Hepatocyte (in vitro differentiated cells): ENCODE results near the gene FAM169A. TPM values are rescaled to one million over a fixed set of nuclear protein-coding genes. Genes with fewer than 3 reads are reported as not detected.
"Not testable (repeated sequence)": the region's sequence is repeated elsewhere in the genome, so short reads cannot be mapped to it uniquely, and the experiment has no call there.

Source experiments
- DNase-seq: peaks from one replicate; pipeline ENCODE4 v3.0.0-alpha.2; 2016; ENCODE audit warnings: low spot score
- H2AFZ ChIP-seq: fragments of 200-600 bp; sonication (generic); 2 replicates; pipeline ENCODE4 v1.6.0; 2016; ENCODE audit warnings: antibody characterized with exemption, mild to moderate bottlenecking
- H3K27ac ChIP-seq: fragments of 200-600 bp; sonication (generic); 2 replicates; pipeline ENCODE4 v1.5.1; 2016; ENCODE audit warnings: mild to moderate bottlenecking
- H3K27me3 ChIP-seq: fragments of 200-600 bp; sonication (generic); 2 replicates; pipeline ENCODE4 v1.6.1; 2016
- H3K36me3 ChIP-seq: fragments of 200-600 bp; sonication (generic); replicated peaks from 2 replicates; pipeline ENCODE4 v1.5.1; 2016; ENCODE audit warnings: low read depth; ENCODE audit not compliant: insufficient read depth
- H3K4me1 ChIP-seq: fragments of 200-600 bp; sonication (generic); 2 replicates; pipeline ENCODE4 v1.5.1; 2016; ENCODE audit warnings: mild to moderate bottlenecking, moderate library complexity; ENCODE audit not compliant: insufficient read depth
- H3K4me2 ChIP-seq: fragments of 200-600 bp; sonication (generic); 2 replicates; pipeline ENCODE4 v1.6.0; 2016
- H3K4me3 ChIP-seq: fragments of 200-600 bp; sonication (generic); 2 replicates; pipeline ENCODE4 v1.5.1; 2016; ENCODE audit warnings: mild to moderate bottlenecking
- H3K79me2 ChIP-seq: fragments of 200-600 bp; sonication (generic); 2 replicates; pipeline ENCODE4 v1.6.0; 2017; ENCODE audit warnings: mild to moderate bottlenecking
- H3K9me2 ChIP-seq: fragments of 200-600 bp; sonication (generic); replicated peaks from 2 replicates; pipeline ENCODE4 v1.6.0; 2017; ENCODE audit warnings: mild to moderate bottlenecking; ENCODE audit not compliant: insufficient read depth
- H3K9me3 ChIP-seq: fragments of 200-600 bp; sonication (generic); 2 replicates; pipeline ENCODE4 v1.5.1; 2016; ENCODE audit warnings: low read depth, mild to moderate bottlenecking
- H4K20me1 ChIP-seq: fragments of 200-600 bp; sonication (generic); 2 replicates; pipeline ENCODE4 v1.6.0; 2016; ENCODE audit warnings: mild to moderate bottlenecking; ENCODE audit not compliant: insufficient read depth, poor library complexity, severe bottlenecking
- EZH2 ChIP-seq: fragments of 200-600 bp; sonication (generic); IDR thresholded peaks from 2 replicates; pipeline ENCODE4 v1.6.1; 2016; ENCODE audit warnings: antibody characterized with exemption, mild to moderate bottlenecking, borderline replicate concordance
- EZH2phosphoT487 ChIP-seq: fragments of 200-600 bp; sonication (generic); IDR thresholded peaks from one replicate; pipeline ENCODE4 v1.6.1; 2018; ENCODE audit warnings: antibody characterized with exemption, mild to moderate bottlenecking, low read depth, moderate library complexity; ENCODE audit not compliant: unreplicated experiment, severe bottlenecking
- WGBS: methylation state at CpG from one replicate; pipeline ENCODE4 v1.1.6; 2016; ENCODE audit warnings: low lambda C conversion rate; ENCODE audit errors: missing lambda C conversion rate; 5-methylcytosine and 5-hydroxymethylcytosine counted together
- polyA plus RNA-seq: library from polyadenylated mRNA; unstranded; fragments of >200 nt; fragmentation: Nextera tagmentation; extraction: Ambion mirVana; gene quantifications from 2 replicates; pipeline ENCODE4 v1.2.1, GENCODE V29; 2016
- total RNA-seq: library from RNA; depleted of rRNA; stranded (reverse); fragments of >200 nt; gene quantifications from 2 replicates; pipeline ENCODE4 v1.2.3, GENCODE V29; 2014
- TF ChIP-seq, protein P1 (sequence below): fragments of 200-600 bp; sonication (generic); IDR thresholded peaks from 2 replicates; pipeline ENCODE4 v1.5.1; 2016; ENCODE audit warnings: antibody characterized with exemption, mild to moderate bottlenecking; ENCODE audit not compliant: poor library complexity

FAM169A gene
- total and polyA plus RNA-seq, 2 experiments from 2014 or later: 3.1 to 16.2 TPM

DNA sequence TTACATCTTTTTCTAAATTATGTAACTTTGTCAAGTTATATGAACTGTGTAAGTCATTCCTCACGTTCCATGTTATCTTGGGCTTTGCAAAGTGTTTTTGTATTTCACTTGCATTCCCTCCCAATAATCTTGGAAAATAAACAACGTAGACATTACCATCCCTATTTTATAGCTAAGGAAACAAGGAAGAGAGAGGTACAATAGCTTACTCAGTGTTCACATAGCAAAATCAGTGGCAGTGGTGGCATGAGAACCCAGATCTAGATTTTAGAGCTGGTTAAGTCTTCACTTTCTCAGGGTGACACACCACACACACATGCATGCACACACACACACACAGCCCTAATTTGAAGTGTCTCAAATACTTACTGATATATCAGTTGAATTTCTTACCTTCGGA is 65.0 kb downstream of the FAM169A start:
- TF ChIP-seq EZH2 (no peak), EZH2phosphoT487 (no peak)
- TF ChIP-seq, protein P1, sequence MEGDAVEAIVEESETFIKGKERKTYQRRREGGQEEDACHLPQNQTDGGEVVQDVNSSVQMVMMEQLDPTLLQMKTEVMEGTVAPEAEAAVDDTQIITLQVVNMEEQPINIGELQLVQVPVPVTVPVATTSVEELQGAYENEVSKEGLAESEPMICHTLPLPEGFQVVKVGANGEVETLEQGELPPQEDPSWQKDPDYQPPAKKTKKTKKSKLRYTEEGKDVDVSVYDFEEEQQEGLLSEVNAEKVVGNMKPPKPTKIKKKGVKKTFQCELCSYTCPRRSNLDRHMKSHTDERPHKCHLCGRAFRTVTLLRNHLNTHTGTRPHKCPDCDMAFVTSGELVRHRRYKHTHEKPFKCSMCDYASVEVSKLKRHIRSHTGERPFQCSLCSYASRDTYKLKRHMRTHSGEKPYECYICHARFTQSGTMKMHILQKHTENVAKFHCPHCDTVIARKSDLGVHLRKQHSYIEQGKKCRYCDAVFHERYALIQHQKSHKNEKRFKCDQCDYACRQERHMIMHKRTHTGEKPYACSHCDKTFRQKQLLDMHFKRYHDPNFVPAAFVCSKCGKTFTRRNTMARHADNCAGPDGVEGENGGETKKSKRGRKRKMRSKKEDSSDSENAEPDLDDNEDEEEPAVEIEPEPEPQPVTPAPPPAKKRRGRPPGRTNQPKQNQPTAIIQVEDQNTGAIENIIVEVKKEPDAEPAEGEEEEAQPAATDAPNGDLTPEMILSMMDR: no peak
- no peaks in the 10 kb centered on the region for H3K27me3 ChIP-seq
- H4K20me1 ChIP-seq: no peaks in the 10 kb centered on the region
- no peaks in the 10 kb centered on the region for H3K9me2 ChIP-seq
- no peaks in the 10 kb centered on the region for H3K4me1 ChIP-seq
- no peak overlapping the region for H3K4me3 ChIP-seq
- no peak overlapping the region for H3K4me2 ChIP-seq
- H3K36me3 ChIP-seq: no peaks in the 10 kb centered on the region
- WGBS: 70% methylated on average over 3 of the region's 3 CpGs
- no peak for DNase-seq
- no peaks in the 10 kb centered on the region for H3K9me3 ChIP-seq
- H3K27ac ChIP-seq: no peak overlapping the region
- H3K79me2 ChIP-seq: no peaks in the 10 kb centered on the region
- no peak overlapping the region for H2AFZ ChIP-seq

DNA sequence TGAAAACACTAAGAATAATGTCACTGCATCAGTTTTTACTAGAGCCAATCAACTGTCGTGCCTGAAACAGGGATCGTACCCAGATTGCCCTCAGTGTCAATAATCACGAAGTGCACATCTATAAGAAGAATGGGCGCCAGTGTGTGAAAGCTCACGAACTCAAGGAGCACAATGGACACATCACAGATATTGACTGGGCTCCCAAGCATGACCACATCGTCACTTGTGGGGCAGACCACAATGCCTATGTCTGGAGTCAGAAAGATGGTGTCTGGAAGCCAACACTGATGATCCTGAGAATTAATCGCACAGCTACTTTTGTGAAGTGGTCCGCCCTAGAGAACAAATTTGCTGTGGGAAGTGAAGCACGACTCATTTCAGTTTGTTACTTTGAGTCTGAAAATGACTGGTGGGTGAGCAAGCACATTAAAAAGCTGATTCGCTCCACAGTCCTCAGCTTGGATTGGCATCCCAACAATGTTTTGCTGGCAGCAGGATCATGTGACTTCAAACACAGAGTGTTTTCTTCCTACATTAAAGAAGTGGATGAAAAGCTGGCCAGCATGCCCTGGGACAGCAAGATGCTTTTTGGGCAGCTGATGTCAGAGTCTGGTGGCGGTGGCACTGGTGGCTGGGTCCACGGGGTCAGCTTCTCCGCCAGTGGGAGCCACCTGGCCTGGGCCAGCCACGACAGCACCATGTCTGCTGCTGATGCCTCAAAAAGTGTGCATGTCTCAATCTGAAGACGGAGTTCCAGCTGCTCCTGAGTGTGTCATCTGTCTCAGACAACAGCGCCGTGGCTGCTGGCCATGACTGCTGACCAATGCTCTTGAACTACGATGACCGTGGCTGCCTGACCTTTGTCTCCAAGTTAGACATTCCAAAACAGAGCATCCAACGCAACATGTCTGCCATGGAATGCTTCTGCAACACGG is 66.9 kb downstream of the FAM169A start:
- no peak overlapping the region for H3K4me3 ChIP-seq
- no peaks in the 10 kb centered on the region for H3K36me3 ChIP-seq
- no peak for DNase-seq
- no peaks in the 10 kb centered on the region for H4K20me1 ChIP-seq
- no peak overlapping the region for H2AFZ ChIP-seq
- no peaks in the 10 kb centered on the region for H3K9me3 ChIP-seq
- H3K27ac ChIP-seq: no peak overlapping the region
- H3K4me1 ChIP-seq: no peaks in the 10 kb centered on the region
- 98% methylated on average over 21 of the region's 21 CpGs for WGBS
- TF ChIP-seq EZH2: no peak
- no peak for TF ChIP-seq EZH2phosphoT487
- TF ChIP-seq, protein P1: no peak
- H3K9me2 ChIP-seq: no peaks in the 10 kb centered on the region
- H3K79me2 ChIP-seq: no peaks in the 10 kb centered on the region
- no peak overlapping the region for H3K4me2 ChIP-seq
- no peaks in the 10 kb centered on the region for H3K27me3 ChIP-seq

DNA sequence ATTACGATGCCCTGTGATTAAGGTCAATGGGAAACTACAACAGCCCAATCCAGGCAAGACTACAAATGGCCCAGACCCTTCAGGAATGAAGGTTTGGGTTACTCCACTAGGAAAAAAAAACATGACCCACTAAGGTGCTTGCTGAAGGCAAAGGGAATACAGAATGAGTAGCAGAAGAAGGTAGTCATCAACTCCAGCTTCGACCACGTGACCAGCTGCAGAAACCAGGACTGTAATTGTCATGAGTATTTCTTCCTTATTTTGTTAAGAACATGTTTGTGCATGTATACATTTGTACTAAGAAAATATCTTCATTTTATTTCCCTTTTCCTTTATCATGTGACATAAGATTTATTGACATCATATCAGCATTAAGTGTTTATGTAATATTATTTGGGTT is 74.5 kb downstream of the FAM169A start:
- not testable (repeated sequence) for H3K4me1 ChIP-seq, H3K4me3 ChIP-seq, DNase-seq, H3K9me2 ChIP-seq, H4K20me1 ChIP-seq, H3K27me3 ChIP-seq, H3K36me3 ChIP-seq, H3K79me2 ChIP-seq, H3K27ac ChIP-seq, H3K4me2 ChIP-seq, H3K9me3 ChIP-seq, H2AFZ ChIP-seq
- WGBS: 99% methylated on average over 3 of the region's 3 CpGs

DNA sequence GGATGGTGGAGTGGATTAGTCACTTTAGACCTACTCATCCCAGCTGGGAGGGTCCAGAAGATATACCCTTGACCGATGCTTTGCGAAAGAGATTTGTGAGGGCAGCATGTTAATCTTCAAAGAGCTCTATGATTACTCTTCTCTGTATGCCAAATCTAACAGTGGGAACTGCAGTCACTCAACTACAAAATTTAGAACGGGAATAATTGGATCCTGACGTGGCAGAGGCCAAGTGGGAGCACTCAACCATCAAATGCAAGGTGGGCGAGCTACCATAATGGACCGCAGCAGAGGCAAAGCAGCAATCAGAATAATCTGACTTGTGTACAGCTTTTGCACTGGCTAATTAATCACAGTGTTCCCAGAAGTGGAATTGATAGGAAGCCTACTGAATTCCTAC is 78.8 kb downstream of the FAM169A start:
- no peak overlapping the region for H3K4me2 ChIP-seq
- H4K20me1 ChIP-seq: no peaks in the 10 kb centered on the region
- H3K4me3 ChIP-seq: no peak overlapping the region
- H3K9me3 ChIP-seq: no peaks in the 10 kb centered on the region
- no peak overlapping the region for H3K27ac ChIP-seq
- H3K9me2 ChIP-seq: no peaks in the 10 kb centered on the region
- H3K27me3 ChIP-seq: no peaks in the 10 kb centered on the region
- no peak for DNase-seq
- H3K4me1 ChIP-seq: no peaks in the 10 kb centered on the region
- no peaks in the 10 kb centered on the region for H3K79me2 ChIP-seq
- 95% methylated on average over 6 of the region's 6 CpGs for WGBS
- no peak for TF ChIP-seq EZH2phosphoT487
- TF ChIP-seq, protein P1: no peak
- H2AFZ ChIP-seq: no peak overlapping the region
- no peaks in the 10 kb centered on the region for H3K36me3 ChIP-seq
